ENCODE data around the gene SZT2.

DNA sequence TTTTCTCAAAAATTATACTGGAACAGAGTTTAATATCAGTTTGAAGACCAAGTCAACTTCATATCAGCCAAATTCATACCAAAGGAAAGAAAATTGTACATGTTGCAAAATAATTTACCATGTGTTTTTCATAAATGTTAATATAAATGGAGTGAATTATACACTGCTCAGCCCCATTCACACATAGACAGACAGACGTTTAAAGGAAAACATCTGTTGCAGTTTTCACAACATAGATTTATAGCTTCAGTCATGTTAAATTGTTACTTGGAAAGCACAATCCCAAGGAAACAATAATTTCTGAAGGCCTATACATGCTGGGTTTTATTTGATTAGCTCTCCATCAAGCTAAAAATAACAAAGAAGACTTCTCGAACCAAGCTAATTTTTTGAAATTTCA lies 91.8 kb downstream of the SZT2 start:
- TF ChIP-seq GATA2 (IDR thresholded peaks at IDR 0.05; ENCODE audit: low read depth, low read length) (no peak), GATA3 (IDR thresholded peaks at IDR 0.05; ENCODE audit: low read depth, low read length) (no peak)
